PC-3 (cell line): ENCODE data around the gene INPPL1. TPM values are rescaled to one million over a fixed set of nuclear protein-coding genes. Genes with fewer than 3 reads are reported as not detected.

ENCODE experiments used
- ATAC-seq: fragments of 200-7000 bp; cut with Tn5 transposase; 2 replicates; pipeline ENCODE4 v1.9.1; 2020; ENCODE audit warnings: mild to moderate bottlenecking, moderate library complexity
- BruUV-seq: library from RNA; stranded (reverse); fragments of 400-500 nt; replicated peaks from 2 replicates; lab custom pipeline; 2021; lab: Mats Ljungman, UMichigan
- CTCF ChIA-PET: fragments of 300-600 bp; sonication (Branson Sonifier 250); formaldehyde crosslinking; loops from one replicate; lab custom pipeline; 2022; ENCODE audit warnings: antibody characterized with exemption; lab: Charles Lee
- POLR2A ChIA-PET: fragments of 300-600 bp; sonication (Branson Sonifier 250); formaldehyde crosslinking; loops from one replicate; lab custom pipeline; 2022; ENCODE audit warnings: antibody characterized with exemption; ENCODE audit not compliant: unreplicated experiment; lab: Charles Lee
- DNase-seq: peaks from one replicate; pipeline ENCODE4 v3.0.0-alpha.2; 2015
- H2AFZ ChIP-seq: fragments of 300-600 bp; sonication (generic); 2 replicates; pipeline ENCODE4 v1.6.0; 2016; ENCODE audit warnings: antibody characterized with exemption, low read length
- H3F3A ChIP-seq: fragments of 300-600 bp; sonication (generic); one replicate; pipeline ENCODE4 v1.6.0; 2017; ENCODE audit warnings: antibody characterized with exemption, low read length, control low read depth, mild to moderate bottlenecking; ENCODE audit not compliant: unreplicated experiment
- H3K27ac ChIP-seq: fragments of 300-600 bp; sonication (generic); 2 replicates; pipeline ENCODE4 v1.5.1; 2016; ENCODE audit warnings: mild to moderate bottlenecking, low read length
- H3K27me3 ChIP-seq: fragments of 300-600 bp; sonication (generic); 2 replicates; pipeline ENCODE4 v1.6.1; 2016; ENCODE audit warnings: low read length, mixed read lengths
- H3K36me3 ChIP-seq: fragments of 300-600 bp; sonication (generic); 2 replicates; pipeline ENCODE4 v1.6.1; 2016; ENCODE audit warnings: low read depth, mixed run types, low read length, mixed read lengths
- H3K4me1 ChIP-seq: fragments of 300-600 bp; sonication (generic); 2 replicates; pipeline ENCODE4 v1.5.1; 2016; ENCODE audit warnings: low read length; ENCODE audit not compliant: insufficient read depth
- H3K4me2 ChIP-seq: fragments of 300-600 bp; sonication (generic); 2 replicates; pipeline ENCODE4 v1.6.0; 2016; ENCODE audit warnings: low read length
- H3K4me3 ChIP-seq: fragments of 300-600 bp; sonication (generic); 2 replicates; pipeline ENCODE4 v1.5.1; 2016; ENCODE audit warnings: mild to moderate bottlenecking, low read length, mixed read lengths
- H3K79me2 ChIP-seq: fragments of 300-600 bp; sonication (generic); 2 replicates; pipeline ENCODE4 v1.6.1; 2017; ENCODE audit warnings: low read length, mixed read lengths
- H3K9ac ChIP-seq: fragments of 300-600 bp; sonication (generic); 2 replicates; pipeline ENCODE4 v1.6.0; 2016; ENCODE audit warnings: mild to moderate bottlenecking, low read length
- H3K9me2 ChIP-seq: fragments of 300-600 bp; sonication (generic); replicated peaks from 2 replicates; pipeline ENCODE4 v1.6.1; 2016; ENCODE audit warnings: mixed run types, low read length, mixed read lengths
- H3K9me3 ChIP-seq: fragments of 300-600 bp; sonication (generic); 2 replicates; pipeline ENCODE4 v1.6.1; 2016; ENCODE audit warnings: low read length, mixed read lengths
- H4K20me1 ChIP-seq: fragments of 300-600 bp; sonication (generic); 2 replicates; pipeline ENCODE4 v1.6.1; 2016; ENCODE audit warnings: low read length, mixed read lengths
- CTCF ChIP-seq: fragments of 300-600 bp; sonication (generic); conservative IDR thresholded peaks from 2 replicates; pipeline ENCODE4 v1.5.1; 2017; ENCODE audit warnings: antibody characterized with exemption, low read depth, mild to moderate bottlenecking, low read length
- EZH2 ChIP-seq: fragments of 300-600 bp; sonication (generic); IDR thresholded peaks from one replicate; pipeline ENCODE4 v1.6.1; 2017; ENCODE audit warnings: antibody characterized with exemption, mild to moderate bottlenecking, low read length; ENCODE audit not compliant: unreplicated experiment
- EZH2phosphoT487 ChIP-seq: fragments of 300-600 bp; sonication (generic); IDR thresholded peaks from 2 replicates; pipeline ENCODE4 v1.6.1; 2018; ENCODE audit warnings: mild to moderate bottlenecking, antibody characterized with exemption, low read length, borderline replicate concordance
- intact Hi-C: fragments of 100-400 bp; cut with micrococcal nuclease; formaldehyde crosslinking; loops from 2 replicates; pipeline ENCODE4 v1.9.0; 2023
- total RNA-seq: library from RNA; depleted of rRNA; stranded (reverse); fragments of >200 nt; gene quantifications from 2 replicates; pipeline ENCODE4 v1.2.3, GENCODE V29; 2014

The INPPL1 gene
- total RNA-seq, 1 experiment from 2014 or later = 100 TPM

- H3K36me3 ChIP-seq = peaks cover under 1% of the 10 kb centered on the region; the same call in 1 of the 2 replicates
- H3K79me2 ChIP-seq = no peaks in the 10 kb centered on the region
- H3K9ac ChIP-seq = no peak overlapping the region
- no peak overlapping the region for H3K27ac ChIP-seq
- no peaks in the 10 kb centered on the region for H3K9me2 ChIP-seq
- H3F3A ChIP-seq = no peaks in the 10 kb centered on the region
- DNase-seq (no peak), ATAC-seq (no peak)
- ChIA-PET CTCF (no interaction called here), POLR2A (no interaction called here)
- intact Hi-C loops = no loop called here
- no peaks in the 10 kb centered on the region for H4K20me1 ChIP-seq
- BruUV-seq = no TSS peak
- H3K27me3 ChIP-seq = peaks cover 23% of the 10 kb centered on the region
- H3K4me3 ChIP-seq = no peak overlapping the region
- H2AFZ ChIP-seq = no peak overlapping the region
- H3K9me3 ChIP-seq = no peaks in the 10 kb centered on the region
- no peak overlapping the region for H3K4me2 ChIP-seq
- peaks cover 9% of the 10 kb centered on the region for H3K4me1 ChIP-seq
- TF ChIP-seq CTCF (no peak), EZH2 (no peak), EZH2phosphoT487 (no peak)
Observed at GRCh38 chr11:72243173-72244059, 18.8 kb downstream of the INPPL1 start.

- no TSS peak for BruUV-seq
- Histone ChIP-seq H4K20me1 (no peaks in the 10 kb centered on the region), H3K4me3 (no peak within 1 kb of the TSS), H3K9me3 (no peaks in the 10 kb centered on the region), H3K4me2 (no peak within 1 kb of the TSS), H3F3A (no peaks in the 10 kb centered on the region), H3K36me3 (no peaks in the 10 kb centered on the region), H3K27ac (no peak within 1 kb of the TSS), H3K79me2 (no peaks in the 10 kb centered on the region), H3K4me1 (peaks cover 9% of the 10 kb centered on the region), H3K9ac (no peak within 1 kb of the TSS), H3K27me3 (peaks cover 23% of the 10 kb centered on the region), H3K9me2 (no peaks in the 10 kb centered on the region), H2AFZ (no peak within 1 kb of the TSS)
- ATAC-seq (no peak), DNase-seq (no peak)
- TF ChIP-seq CTCF = no peak
- no peak for TF ChIP-seq EZH2
- TF ChIP-seq EZH2phosphoT487 = no peak
- intact Hi-C loops = no loop called here
- ChIA-PET CTCF (no interaction called here), POLR2A (no interaction called here)
Observed at GRCh38 chr11:72244060-72244360, 19.4 kb downstream of the INPPL1 start, which contains the start of gene PHOX2A. PHOX2A (minus strand) TSS chr11:72244176; CDS start chr11:72244004, 172 bp downstream.
